Uterus (tissue), 4 donors: ENCODE data around the gene RTCB. TPM values are rescaled to one million over a fixed set of nuclear protein-coding genes. Genes with fewer than 3 reads are reported as not detected.
"Not testable (repeated sequence)": the region's sequence is repeated elsewhere in the genome, so short reads cannot be mapped to it uniquely, and the experiment has no call there.

Source experiments
- DNase-seq, 2 donors: peaks; one replicate each; pipeline ENCODE4 v3.0.0-alpha.2; 2019 to 2020
- H3K27ac ChIP-seq, 2 donors: fragments of 200-600 bp; sonication (generic); 1 replicate in 1 of 2; 2 replicates in 1 of 2; pipeline ENCODE4 v1.5.1; 2016 to 2018
- H3K27me3 ChIP-seq, 2 donors: fragments of 200-600 bp; sonication (generic); one replicate each; pipeline ENCODE4 v1.5.1; 2018 to 2019; ENCODE audit warnings: control low read depth in 1 of 2
- H3K36me3 ChIP-seq, 2 donors: fragments of 200-600 bp; sonication (generic); one replicate each; pipeline ENCODE4 v1.5.1; 2019; ENCODE audit warnings: control low read depth in 1 of 2
- H3K4me1 ChIP-seq, 2 donors: fragments of 200-600 bp; sonication (generic); one replicate each; pipeline ENCODE4 v1.5.1; 2018 to 2019; ENCODE audit warnings: control low read depth in 1 of 2
- H3K4me3 ChIP-seq, 2 donors: fragments of 200-600 bp; sonication (generic); 1 replicate in 1 of 2; 2 replicates in 1 of 2; pipeline ENCODE4 v1.5.1; 2018 to 2019; ENCODE audit warnings: mild to moderate bottlenecking in 1 of 2
- H3K9me3 ChIP-seq, 2 donors: fragments of 200-600 bp; sonication (generic); one replicate each; pipeline ENCODE4 v1.5.1; 2019; ENCODE audit warnings: control low read depth in 1 of 2
- POLR2A ChIP-seq, 2 donors: fragments of 450-650 bp; IDR thresholded peaks; one replicate each; pipeline ENCODE4 v1.6.1; 2016; ENCODE audit warnings: antibody characterized with exemption in 2 of 2, mild to moderate bottlenecking in 1 of 2, moderate library complexity in 1 of 2
- intact Hi-C: fragments of 100-400 bp; cut with DNase I; formaldehyde crosslinking; loops from one replicate; pipeline ENCODE4 v1.15.1; 2023; ENCODE audit warnings: low total_unique reads
- total RNA-seq, 4 donors: library from RNA; depleted of rRNA in 3 of 4; stranded (reverse); fragments of >200 nt in 3 of 4; gene quantifications; one replicate each; pipeline versions ENCODE4 v1.1.0 to v1.2.4, GENCODE V29; 2014 to 2023
- TF ChIP-seq, protein P1 (sequence below), 4 experiments: fragments of 200-600 bp in 2 of 4; fragments of 450-650 bp in 2 of 4; sonication (generic) in 2 of 4; IDR thresholded peaks; one replicate each; pipeline ENCODE4 v1.5.1; 2016 to 2019; ENCODE audit warnings: antibody characterized with exemption in 4 of 4, mild to moderate bottlenecking in 2 of 4, moderate library complexity in 1 of 4
- donor health status: DM: yes; HTN: yes; CAD: no.

RTCB gene
- total RNA-seq, 4 donors from 2014 or later = 57.2 to 118 (median 91.1) TPM

DNA sequence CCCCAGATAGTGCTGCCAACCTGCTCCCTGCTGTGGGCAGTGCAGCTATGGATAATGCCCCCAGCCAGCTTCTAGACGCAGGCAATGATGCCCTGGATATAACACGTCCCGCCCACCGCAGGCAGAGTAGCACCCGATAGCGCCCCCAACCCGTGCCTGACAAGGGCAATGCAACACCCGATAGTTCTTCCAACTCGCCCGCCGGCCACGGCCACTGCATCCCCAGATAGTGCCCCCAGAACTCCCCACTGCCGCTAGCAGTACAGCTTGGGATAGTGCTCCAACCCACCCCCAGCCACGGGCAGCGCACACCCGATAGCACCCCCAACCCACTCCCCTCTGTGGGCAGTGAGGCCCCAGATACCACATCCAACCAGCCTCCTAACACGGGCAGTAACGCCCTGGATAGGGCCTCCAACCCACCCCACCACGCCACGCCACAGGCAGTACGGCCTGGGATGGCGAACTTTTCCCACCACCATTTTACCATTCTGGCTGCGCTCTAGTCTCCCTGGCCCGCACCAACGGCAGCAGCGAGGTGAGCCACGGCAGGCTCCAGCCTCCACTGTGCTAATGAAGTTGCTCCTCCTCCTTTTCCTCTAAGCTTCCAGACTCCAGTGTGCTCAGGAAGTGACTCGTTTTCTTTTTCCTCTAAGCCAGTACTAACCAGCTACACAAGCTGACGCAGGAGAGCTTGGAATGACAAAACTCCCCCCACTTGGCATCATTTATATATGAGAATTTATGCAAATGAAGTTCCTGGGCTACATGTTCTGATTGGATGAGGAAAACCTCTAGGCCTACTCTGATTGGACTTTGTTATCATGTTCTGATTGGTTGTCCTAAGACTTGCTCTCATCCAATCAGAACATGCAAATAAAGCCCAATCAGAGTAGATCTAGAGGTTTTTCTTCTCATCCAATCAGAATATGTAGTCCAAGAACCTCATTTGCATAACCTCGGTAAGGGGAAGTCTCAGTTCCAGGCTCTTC lies 57.4 kb downstream of the RTCB start:
- Histone ChIP-seq H3K9me3 (no peaks in the 10 kb centered on the region), H3K27me3 (no peaks in the 10 kb centered on the region), H3K4me3 (peak overlapping the region in 1 of 2 donors; percentile 9), H3K4me1 (no peaks in the 10 kb centered on the region), H3K36me3 (no peaks in the 10 kb centered on the region), H3K27ac (peak overlapping the region; percentile 47 to 54)
- no peak for DNase-seq
- intact Hi-C loops = no loop called here
- TF ChIP-seq, protein P1, sequence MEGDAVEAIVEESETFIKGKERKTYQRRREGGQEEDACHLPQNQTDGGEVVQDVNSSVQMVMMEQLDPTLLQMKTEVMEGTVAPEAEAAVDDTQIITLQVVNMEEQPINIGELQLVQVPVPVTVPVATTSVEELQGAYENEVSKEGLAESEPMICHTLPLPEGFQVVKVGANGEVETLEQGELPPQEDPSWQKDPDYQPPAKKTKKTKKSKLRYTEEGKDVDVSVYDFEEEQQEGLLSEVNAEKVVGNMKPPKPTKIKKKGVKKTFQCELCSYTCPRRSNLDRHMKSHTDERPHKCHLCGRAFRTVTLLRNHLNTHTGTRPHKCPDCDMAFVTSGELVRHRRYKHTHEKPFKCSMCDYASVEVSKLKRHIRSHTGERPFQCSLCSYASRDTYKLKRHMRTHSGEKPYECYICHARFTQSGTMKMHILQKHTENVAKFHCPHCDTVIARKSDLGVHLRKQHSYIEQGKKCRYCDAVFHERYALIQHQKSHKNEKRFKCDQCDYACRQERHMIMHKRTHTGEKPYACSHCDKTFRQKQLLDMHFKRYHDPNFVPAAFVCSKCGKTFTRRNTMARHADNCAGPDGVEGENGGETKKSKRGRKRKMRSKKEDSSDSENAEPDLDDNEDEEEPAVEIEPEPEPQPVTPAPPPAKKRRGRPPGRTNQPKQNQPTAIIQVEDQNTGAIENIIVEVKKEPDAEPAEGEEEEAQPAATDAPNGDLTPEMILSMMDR (IDR thresholded peaks at IDR 0.05) = no peak
- TF ChIP-seq POLR2A (IDR thresholded peaks at IDR 0.05) = peak in 1 of 2 donors; percentile 62

DNA sequence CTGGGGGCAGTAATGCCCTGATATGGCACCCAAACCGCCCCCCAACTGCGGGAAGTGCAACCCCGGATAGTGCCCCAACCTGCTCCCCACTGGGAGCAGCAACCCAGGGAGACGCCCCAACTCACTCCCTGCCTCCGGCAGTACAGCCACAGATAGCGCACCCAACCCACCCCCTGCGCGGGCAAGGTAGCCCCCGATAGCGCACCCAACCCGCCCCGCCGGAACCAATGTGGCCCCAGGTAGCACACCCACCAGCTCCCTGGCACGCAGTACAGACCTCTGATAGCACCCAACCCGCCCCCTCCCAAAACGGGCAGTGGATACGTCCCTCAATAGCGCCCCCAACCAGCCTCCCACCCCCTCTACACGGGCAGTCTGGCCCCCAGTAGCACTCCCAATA lies 58.2 kb downstream of the RTCB start:
- no peaks in the 10 kb centered on the region for H3K36me3 ChIP-seq
- H3K27ac ChIP-seq = peak overlapping the region in 1 of 2 donors; percentile 54
- intact Hi-C loops = no loop called here
- H3K27me3 ChIP-seq = no peaks in the 10 kb centered on the region
- H3K4me3 ChIP-seq = no peak overlapping the region
- H3K4me1 ChIP-seq = no peaks in the 10 kb centered on the region
- no peaks in the 10 kb centered on the region for H3K9me3 ChIP-seq
- no peak for TF ChIP-seq POLR2A (IDR thresholded peaks at IDR 0.05)
- TF ChIP-seq, protein P1 (IDR thresholded peaks at IDR 0.05) = no peak
- no peak for DNase-seq

GRCh38 chr22:32353292-32353691 lies 58.8 kb downstream of the RTCB start:
- intact Hi-C loops = no loop called here
- H3K4me1 ChIP-seq = no peaks in the 10 kb centered on the region
- H3K9me3 ChIP-seq = no peaks in the 10 kb centered on the region
- H3K27ac ChIP-seq = no peak overlapping the region
- no peak for DNase-seq
- TF ChIP-seq POLR2A (IDR thresholded peaks at IDR 0.05) = no peak
- TF ChIP-seq, protein P1 (IDR thresholded peaks at IDR 0.05) = no peak
- no peaks in the 10 kb centered on the region for H3K27me3 ChIP-seq
- no peaks in the 10 kb centered on the region for H3K36me3 ChIP-seq
- H3K4me3 ChIP-seq = no peak overlapping the region

DNA sequence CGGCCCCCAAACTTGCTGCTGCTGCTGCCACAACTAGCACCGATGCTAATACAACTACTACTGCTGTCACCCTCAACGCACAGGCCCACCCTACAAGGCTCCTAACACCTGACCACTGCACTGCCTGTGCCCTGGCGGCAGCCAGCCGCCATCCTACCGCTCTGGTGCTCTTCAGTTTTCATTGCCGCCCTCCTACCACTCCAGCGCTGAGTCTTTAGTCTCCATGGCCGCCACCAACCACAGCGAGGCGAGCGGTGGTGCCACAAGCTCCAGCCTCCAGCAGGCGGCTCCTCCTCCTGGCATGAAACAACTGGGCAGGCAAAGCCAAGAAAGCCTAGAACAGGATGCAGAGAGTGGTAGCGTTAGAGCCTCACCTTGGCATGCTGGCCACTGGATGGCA lies 59.4 kb downstream of the RTCB start:
- Histone ChIP-seq H3K27ac (no peak overlapping the region), H3K36me3 (no peaks in the 10 kb centered on the region), H3K9me3 (no peaks in the 10 kb centered on the region), H3K4me1 (no peaks in the 10 kb centered on the region), H3K4me3 (no peak overlapping the region), H3K27me3 (no peaks in the 10 kb centered on the region)
- TF ChIP-seq POLR2A (IDR thresholded peaks at IDR 0.05) = no peak
- TF ChIP-seq, protein P1 (IDR thresholded peaks at IDR 0.05) = no peak
- no peak for DNase-seq
- intact Hi-C loops = no loop called here

GRCh38 chr22:32351875-32352274 lies 60.2 kb downstream of the RTCB start:
- H3K27me3 ChIP-seq, H3K4me3 ChIP-seq, H3K9me3 ChIP-seq, H3K4me1 ChIP-seq, DNase-seq, H3K36me3 ChIP-seq, H3K27ac ChIP-seq, intact Hi-C loops: not testable (repeated sequence)
